Stimulated activated naive CD8-positive, alpha-beta T cell treated with anti-CD3 and anti-CD28 coated beads, Interleukin-15, Interleukin-2, amounts not matched to agents 100 U/mL and 50 U/mL, for 24 hours (primary cell): ENCODE measurements around the gene MLKL.
A peak's percentile ranks its signal among the peaks of the same experiment; 100 is the strongest.
"Not testable (repeated sequence)": the region's sequence is repeated elsewhere in the genome, so short reads cannot be mapped to it uniquely, and the experiment has no call there.

Experiments used
- ATAC-seq: fragments of 150-1000 bp; cut with Tn5 transposase; one replicate; pipeline ENCODE4 v1.10.0; 2021
- DNase-seq: peaks from one replicate; pipeline ENCODE4 v3.0.0; 2021

The MLKL gene

DNA sequence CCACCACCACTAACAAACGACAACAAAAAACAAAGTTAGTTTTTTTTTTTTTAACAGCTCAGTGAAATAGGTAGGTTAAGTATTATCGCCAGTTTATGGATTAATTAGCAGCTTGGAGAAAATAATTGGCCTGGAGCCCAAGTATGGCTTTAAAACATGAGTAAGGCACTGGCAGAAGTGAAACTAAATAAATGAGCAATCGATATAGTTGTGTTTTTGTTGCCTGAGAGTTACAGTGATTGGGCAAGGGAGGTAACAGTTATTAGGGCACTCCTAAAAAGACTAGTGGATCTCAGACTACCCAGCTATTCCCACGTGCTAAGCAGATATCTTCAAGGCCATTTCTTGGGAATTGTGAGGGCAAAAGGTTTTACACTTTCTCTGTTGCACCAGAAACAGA, 2.4 kb downstream of the MLKL start:
- ATAC-seq (no peak), DNase-seq (no peak)

GRCh38 chr16:74695450-74696422, 4.9 kb downstream of the MLKL start:
- peak; percentile 74 for ATAC-seq
- peak; percentile 60 for DNase-seq

GRCh38 chr16:74691093-74691855, 9.4 kb downstream of the MLKL start:
- DNase-seq: no peak
- no peak for ATAC-seq

DNA sequence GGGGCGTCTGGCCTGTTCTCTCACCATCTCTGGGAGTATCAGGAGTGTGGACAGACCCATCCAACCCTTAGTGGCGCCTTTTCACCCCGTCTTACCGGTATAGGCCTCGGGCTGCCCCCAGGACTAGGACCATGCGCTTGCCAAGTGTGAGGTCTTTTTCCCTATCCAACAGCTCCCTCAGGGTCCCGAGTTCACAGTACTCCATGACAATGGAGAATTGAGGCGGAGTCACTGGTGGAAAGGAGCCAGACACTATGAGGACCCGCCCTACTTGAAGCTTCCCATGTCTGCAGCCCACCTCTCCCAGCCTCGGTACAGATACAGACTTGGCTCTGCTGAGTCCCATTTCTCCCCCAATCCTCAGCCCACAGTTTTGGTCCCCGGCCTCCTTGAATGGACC, 18.1 kb downstream of the MLKL start:
- ATAC-seq: no peak
- DNase-seq: no peak

GRCh38 chr16:74680681-74681080, 20.0 kb downstream of the MLKL start:
- DNase-seq (no peak), ATAC-seq (no peak)

DNA sequence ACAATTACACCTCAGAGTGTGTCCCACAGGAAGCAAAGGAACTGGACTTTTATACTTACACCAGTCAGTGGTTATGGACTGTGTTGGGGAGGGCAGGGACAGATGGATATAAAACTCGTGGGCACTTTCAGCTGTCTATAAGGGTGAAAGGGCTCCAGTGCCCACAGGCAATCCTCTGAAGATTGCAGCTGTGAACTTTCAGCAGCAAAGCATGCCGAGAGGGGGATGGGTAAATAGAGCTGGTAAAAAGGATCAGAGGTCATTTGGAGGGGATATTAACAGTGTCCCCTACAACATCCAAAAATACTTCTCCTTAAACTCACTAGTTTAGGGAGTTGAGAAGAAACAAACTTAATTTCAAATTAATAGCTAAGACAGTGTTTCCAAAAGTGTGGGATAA, 20.7 kb downstream of the MLKL start:
- ATAC-seq: no peak
- no peak for DNase-seq

- ATAC-seq (no peak), DNase-seq (no peak)
These were observed 22.8 kb downstream of the MLKL start for GRCh38 chr16:74677868-74678267.

DNA sequence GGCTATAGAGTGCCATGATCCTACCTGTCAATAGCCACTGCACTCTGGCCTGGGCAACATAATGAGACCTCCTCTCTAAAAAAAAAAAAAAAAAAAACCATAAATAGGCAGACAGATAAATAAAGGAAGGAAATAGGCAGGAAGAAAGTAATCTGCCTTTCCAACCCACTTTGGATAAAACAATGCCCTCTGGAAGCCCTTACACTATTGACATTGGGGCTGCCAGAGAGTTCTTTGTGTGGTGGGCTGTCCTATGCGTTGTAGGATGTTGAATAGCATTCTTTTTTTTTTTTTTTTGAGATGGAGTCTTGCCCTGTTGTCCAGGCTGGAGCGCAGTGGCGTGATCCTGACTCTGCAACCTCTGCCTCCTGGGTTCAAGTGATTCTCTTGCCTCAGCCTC, 26.8 kb downstream of the MLKL start:
- DNase-seq: no peak

GRCh38 chr16:74668877-74669276, 31.8 kb downstream of the MLKL start:
- ATAC-seq: not testable (repeated sequence)

More for the DNA sequence above, 26.8 kb downstream of the MLKL start:
- ATAC-seq: no peak

DNA sequence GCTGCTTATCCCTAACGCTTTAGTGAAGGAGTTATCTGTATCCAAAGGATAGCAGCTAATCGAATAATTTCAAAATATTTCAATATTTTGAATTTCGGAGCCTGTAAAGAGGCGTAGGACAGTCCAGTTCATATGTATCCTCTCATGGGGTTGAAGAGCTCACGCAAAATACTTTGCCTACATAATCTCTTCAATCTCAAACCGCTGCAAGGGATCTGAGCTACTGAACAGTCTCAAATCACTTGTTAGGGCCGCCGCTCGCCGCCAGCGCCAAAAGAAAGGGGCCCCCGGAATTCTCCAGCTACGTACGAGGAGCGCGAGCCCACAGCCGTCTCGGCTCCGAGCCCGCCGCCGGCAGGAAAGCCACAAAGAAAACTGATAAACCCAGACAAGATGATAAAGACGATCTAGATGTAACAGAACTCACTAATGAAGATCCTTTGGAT, 33.4 kb downstream of the MLKL start:
- DNase-seq (peak; percentile 61), ATAC-seq (no peak)

More at GRCh38 chr16:74668877-74669276, 31.8 kb downstream of the MLKL start:
- not testable (repeated sequence) for DNase-seq

DNA sequence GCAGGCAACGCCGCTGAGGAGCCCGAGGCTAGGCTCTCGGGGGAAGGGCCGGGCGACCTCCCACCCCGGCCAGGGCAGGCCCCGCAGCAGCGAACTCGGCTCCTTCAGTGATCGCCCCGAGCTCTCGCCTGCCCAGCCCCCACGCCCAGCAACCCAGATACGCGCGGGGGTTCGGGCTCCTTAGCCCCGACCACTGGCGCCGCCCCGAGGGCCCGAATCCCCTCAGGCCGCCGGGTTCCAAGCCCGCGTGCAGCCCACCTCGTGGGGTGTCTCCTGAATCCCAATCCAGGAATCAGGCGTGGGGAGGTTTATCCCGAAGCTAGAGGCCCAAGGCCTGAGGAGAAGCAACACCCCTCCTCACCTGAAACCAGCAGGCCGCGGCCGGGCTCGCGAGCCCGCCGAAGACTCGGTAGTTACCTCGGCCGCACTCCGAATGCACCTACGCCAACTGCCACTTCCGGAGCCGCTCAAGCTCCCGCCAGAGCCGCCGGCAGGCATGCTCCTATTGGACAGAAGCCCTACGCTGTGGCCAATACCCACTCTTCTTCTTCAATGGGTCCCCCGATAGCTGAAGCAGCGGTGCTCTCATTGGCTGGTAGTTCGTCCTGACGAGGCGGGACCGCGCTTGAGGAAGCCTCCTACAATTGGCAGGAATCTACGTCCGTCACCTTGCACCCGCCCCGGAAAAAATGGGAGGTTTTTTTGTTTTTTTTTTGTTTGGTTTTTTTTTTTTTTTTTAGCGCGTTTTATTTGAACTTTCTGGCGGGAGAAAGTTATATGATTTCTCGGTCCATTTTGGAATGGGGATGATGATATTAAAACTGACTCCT, 34.0 kb downstream of the MLKL start, which contains the start of gene RFWD3:
Gene RFWD3, minus strand, starts transcription at position 453 of the 830 bp plus-strand sequence. CDS start 5,428 bp downstream, outside the sequence.
- DNase-seq (peak; percentile 92), ATAC-seq (peak; percentile 100)

DNA sequence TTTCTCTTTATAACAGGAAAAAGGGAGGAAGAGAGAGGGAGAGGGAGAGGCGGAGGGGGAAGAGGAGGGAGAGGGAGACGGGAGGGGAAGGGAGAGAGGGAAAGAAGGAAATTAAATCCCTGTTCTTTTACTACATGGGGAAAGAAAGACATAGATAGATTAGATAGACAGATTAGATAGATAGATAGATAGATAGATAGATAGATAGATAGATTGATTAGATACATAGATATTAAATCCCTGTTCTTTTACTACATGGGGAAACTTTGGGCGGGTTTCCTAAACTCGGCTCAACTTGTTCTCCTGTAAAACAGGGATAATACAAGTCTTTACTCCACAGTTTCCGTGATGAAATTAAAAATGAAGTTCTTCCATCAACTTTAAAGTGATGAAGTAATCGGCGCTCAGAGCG, 34.6 kb downstream of the MLKL start:
- ATAC-seq: no peak
- no peak for DNase-seq

- ATAC-seq: no peak
- no peak for DNase-seq
These were observed 39.6 kb downstream of the MLKL start for GRCh38 chr16:74661064-74661463.

GRCh38 chr16:74660383-74660782, 40.3 kb downstream of the MLKL start:
- DNase-seq (no peak), ATAC-seq (no peak)

- ATAC-seq (no peak), DNase-seq (no peak)
These were observed 41.6 kb downstream of the MLKL start for GRCh38 chr16:74659041-74659440.

GRCh38 chr16:74657870-74658642, 42.6 kb downstream of the MLKL start:
- DNase-seq (no peak), ATAC-seq (no peak)

DNA sequence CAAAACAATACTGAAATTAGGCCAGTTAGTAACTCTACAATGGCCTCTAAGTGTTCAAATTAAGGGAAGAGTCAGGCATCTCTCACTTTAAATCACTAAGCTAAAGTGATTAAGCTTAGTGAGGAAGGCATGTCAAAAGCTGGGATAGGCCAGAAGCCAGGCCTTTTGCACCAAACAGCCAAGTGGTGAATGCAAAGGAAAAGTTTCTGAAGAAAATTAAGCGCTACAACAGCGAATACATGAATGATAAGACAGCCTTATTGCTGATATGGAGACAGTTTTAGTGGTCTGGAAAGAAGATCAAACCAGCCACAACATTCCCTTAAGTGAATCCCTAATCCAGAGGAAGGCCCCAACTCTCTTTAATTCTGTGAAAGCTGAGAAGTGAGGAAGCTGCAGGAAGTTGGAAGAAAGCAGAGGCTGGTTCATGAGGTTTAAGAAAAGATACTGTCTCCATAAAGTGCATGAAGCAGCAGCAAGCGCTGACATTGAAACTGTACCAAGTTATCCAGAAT, 46.1 kb downstream of the MLKL start:
- ATAC-seq (no peak), DNase-seq (no peak)

DNA sequence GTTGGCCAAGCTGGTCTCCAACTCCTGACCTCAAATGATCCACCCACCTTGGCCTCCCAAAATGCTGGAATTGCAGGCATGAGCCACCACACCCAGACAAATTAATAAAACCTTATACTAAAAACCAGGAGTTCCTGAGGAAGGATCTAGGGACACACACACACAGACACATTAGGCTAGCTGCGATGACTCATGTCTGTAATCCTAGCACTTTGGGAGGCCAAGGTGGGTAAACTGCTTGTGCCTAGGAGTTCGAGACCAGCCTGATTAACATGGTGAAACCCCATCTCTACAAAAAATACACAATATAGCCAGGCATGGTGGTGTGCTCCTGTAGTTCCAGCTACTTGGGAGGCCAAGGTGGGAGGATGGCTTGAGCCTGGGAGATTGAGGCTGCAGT, 47.8 kb downstream of the MLKL start:
- not testable (repeated sequence) for DNase-seq, ATAC-seq

- no peak for DNase-seq
- ATAC-seq: no peak
These were observed 48.4 kb downstream of the MLKL start for GRCh38 chr16:74652249-74652648.

- DNase-seq (no peak), ATAC-seq (no peak)
These were observed 48.8 kb downstream of the MLKL start for GRCh38 chr16:74651841-74652240.
